Mucosa of rectum (tissue), 2 donors: ENCODE data around the gene EPHB2.
"Not testable (repeated sequence)": the region's sequence is repeated elsewhere in the genome, so short reads cannot be mapped to it uniquely, and the experiment has no call there.

Experiments
- H3K27ac ChIP-seq, 2 donors: one replicate each; pipeline ENCODE4 v1.7.0; 2013; ENCODE audit warnings: inconsistent platforms in 2 of 2, low read depth in 2 of 2, low read length in 2 of 2
- H3K27me3 ChIP-seq, 2 donors: one replicate each; pipeline ENCODE4 v1.7.0; 2013; ENCODE audit warnings: low read length in 2 of 2; ENCODE audit not compliant: control insufficient read depth in 2 of 2, insufficient read depth in 2 of 2
- H3K36me3 ChIP-seq, 2 donors: one replicate each; pipeline ENCODE4 v1.7.0; 2013; ENCODE audit warnings: low read length in 2 of 2; ENCODE audit not compliant: control insufficient read depth in 2 of 2, insufficient read depth in 2 of 2
- H3K4me1 ChIP-seq, 2 donors: one replicate each; pipeline ENCODE4 v1.7.0; 2013; ENCODE audit warnings: low read length in 2 of 2, mild to moderate bottlenecking in 1 of 2; ENCODE audit not compliant: control insufficient read depth in 2 of 2, insufficient read depth in 2 of 2
- H3K4me3 ChIP-seq, 2 donors: one replicate each; pipeline ENCODE4 v1.7.0; 2013; ENCODE audit warnings: low read length in 2 of 2
- H3K9ac ChIP-seq, 2 donors: one replicate each; pipeline ENCODE4 v1.7.0; 2013; ENCODE audit warnings: low read length in 2 of 2, low read depth in 1 of 2, mild to moderate bottlenecking in 1 of 2
- H3K9me3 ChIP-seq, 2 donors: one replicate each; pipeline ENCODE4 v1.7.0; 2013; ENCODE audit warnings: low read length in 2 of 2; ENCODE audit not compliant: control insufficient read depth in 2 of 2
- donor health status: healthy.
- donor health status: Normal muscosa, but diverticular disease.

Gene EPHB2

DNA sequence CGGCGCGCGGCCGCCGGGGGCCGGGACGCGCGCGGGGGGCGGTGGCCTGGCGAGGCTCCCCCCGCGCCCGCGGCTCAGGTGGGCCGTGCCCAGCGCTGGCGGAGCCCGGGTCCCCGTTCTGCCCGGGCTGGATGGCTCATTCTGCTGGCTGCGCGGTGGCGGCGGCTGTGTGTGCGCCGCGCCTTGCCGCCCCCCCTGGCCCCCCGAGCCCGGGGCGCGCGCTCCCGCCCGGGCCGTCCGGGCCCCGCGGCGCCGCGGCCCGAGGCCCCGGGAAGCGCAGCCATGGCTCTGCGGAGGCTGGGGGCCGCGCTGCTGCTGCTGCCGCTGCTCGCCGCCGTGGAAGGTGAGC lies at the start of gene EPHB2:
Gene EPHB2, plus strand, starts transcription at position 139 of the 349 bp plus-strand sequence. Its CDS starts 144 bp downstream, at position 283.
- peak within 1 kb of the TSS; percentile 63 to 72 for H3K27ac ChIP-seq
- peaks cover 0 to 3% of the 10 kb centered on the region in 2 donors for H3K36me3 ChIP-seq
- peak within 1 kb of the TSS; percentile 35 to 64 for H3K9ac ChIP-seq
- H3K4me3 ChIP-seq: peak within 1 kb of the TSS; percentile 65 to 70
- H3K9me3 ChIP-seq: no peaks in the 10 kb centered on the region
- peaks cover 27% of the 10 kb centered on the region in 2 donors for H3K4me1 ChIP-seq
- H3K27me3 ChIP-seq: peaks cover 0 to 4% of the 10 kb centered on the region in 2 donors

DNA sequence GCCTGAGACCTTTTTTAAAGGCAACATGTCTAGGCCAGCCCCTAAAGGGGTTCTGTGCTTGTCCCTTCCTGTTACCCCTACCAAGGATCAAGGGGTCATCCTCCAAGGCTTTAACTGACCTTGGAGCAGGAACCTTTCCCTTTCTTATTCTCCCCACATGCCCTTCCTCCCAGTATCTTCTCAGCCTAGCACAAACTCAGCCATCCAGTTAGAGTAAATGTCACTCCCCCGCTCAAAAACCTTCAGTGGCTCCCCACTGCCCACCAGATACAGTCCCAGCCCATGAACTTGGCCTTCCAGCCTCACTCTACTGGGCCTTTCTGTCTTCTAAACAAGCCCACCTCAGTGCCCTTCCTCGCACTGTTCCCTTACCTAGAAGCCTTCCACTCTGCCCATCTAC lies 48.8 kb upstream of the EPHB2 start:
- Histone ChIP-seq H3K27ac (no peak overlapping the region), H3K9me3 (no peaks in the 10 kb centered on the region), H3K36me3 (no peaks in the 10 kb centered on the region), H3K9ac (no peak overlapping the region), H3K4me3 (no peak overlapping the region), H3K27me3 (no peaks in the 10 kb centered on the region), H3K4me1 (no peaks in the 10 kb centered on the region)

DNA sequence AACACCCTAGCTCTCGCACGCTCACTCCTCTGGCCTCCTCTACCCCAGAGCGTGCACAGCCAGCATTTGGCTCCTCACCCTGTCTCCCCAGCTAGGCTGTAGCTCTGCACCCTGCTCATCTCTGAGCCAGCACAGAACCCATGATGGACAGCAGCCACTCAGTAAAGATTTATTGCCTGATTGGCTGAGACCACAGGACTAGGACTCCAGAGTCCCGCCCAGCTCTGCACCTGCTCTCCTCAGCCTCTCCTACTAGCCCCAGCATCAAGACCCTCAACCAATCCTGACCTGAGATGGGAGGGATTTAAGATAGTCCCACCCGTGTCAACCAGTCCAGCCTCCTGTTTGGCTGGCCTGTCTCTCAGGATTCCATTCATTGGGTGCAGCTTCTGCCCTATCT lies 48.3 kb upstream of the EPHB2 start:
- H3K4me1 ChIP-seq: no peaks in the 10 kb centered on the region
- no peak overlapping the region for H3K9ac ChIP-seq
- H3K9me3 ChIP-seq: no peaks in the 10 kb centered on the region
- no peak overlapping the region for H3K4me3 ChIP-seq
- no peak overlapping the region for H3K27ac ChIP-seq
- no peaks in the 10 kb centered on the region for H3K27me3 ChIP-seq
- no peaks in the 10 kb centered on the region for H3K36me3 ChIP-seq

DNA sequence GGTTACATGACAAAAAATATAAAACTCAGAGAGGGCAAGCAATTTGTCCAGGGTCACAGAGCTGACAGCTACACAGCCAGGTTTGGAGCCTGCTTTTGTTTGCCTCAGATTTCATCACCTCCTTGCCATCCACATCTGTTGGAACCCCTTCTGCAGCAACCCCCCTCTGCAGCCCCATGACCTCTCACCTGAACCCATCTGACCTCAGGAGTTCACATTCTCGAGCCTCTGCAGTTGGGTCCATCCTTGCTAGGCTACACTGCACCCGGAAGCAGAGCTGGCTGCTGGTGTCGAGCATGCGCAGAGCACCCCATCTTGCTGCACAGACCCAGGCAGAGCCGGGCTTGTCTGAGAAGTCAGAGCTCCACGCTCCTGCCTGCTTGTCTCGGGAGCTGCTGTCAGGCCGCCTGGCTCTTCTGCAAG lies 47.6 kb upstream of the EPHB2 start:
- no peak overlapping the region for H3K9ac ChIP-seq
- no peaks in the 10 kb centered on the region for H3K36me3 ChIP-seq
- no peaks in the 10 kb centered on the region for H3K9me3 ChIP-seq
- no peak overlapping the region for H3K4me3 ChIP-seq
- no peaks in the 10 kb centered on the region for H3K4me1 ChIP-seq
- peaks cover 0 to 3% of the 10 kb centered on the region in 2 donors for H3K27me3 ChIP-seq
- H3K27ac ChIP-seq: no peak overlapping the region

DNA sequence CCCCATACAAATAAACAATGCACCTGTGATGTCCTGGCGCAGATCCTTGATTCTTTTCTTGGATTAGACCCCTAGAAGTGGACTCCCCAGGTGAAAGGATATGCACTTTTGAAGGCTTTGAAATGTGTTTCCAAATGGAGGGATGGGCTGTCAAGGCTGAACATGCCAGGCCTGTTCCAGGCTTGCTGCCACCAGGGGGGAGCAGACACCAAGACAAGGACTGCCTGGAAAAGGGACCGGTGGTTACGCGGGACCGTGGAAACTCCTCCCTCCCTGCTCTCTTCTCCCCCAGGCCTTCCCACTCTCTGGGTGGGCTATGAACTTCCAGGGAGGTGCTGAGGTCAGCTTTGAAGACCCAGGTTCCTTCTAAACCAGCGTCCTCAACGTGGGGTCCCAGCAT lies 44.9 kb upstream of the EPHB2 start:
- Histone ChIP-seq H3K9me3 (no peaks in the 10 kb centered on the region), H3K27ac (no peak overlapping the region), H3K36me3 (no peaks in the 10 kb centered on the region), H3K4me3 (no peak overlapping the region), H3K4me1 (no peaks in the 10 kb centered on the region), H3K9ac (no peak overlapping the region), H3K27me3 (peaks cover 0 to 3% of the 10 kb centered on the region in 2 donors)

DNA sequence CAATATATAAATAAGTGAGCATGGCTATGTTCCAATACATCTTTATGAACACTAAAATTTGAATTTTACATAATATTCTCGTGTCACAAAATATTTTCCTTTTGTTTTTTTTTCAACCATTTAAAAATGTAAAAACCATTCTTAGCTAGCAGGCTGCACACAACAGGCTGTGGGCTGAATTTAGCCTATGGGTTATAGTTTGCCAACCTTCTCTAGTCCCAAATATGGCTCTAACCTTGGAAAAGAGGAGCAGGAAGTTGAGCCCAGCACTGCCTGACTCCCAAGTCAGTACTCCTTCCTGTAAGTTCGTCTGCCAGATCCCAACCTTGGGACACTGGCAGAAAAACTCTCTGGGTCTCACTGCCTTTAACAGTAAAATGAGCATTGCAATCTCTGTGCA lies 44.2 kb upstream of the EPHB2 start:
- Histone ChIP-seq H3K4me1 (no peaks in the 10 kb centered on the region), H3K36me3 (no peaks in the 10 kb centered on the region), H3K9ac (no peak overlapping the region), H3K27me3 (peaks cover 0 to 3% of the 10 kb centered on the region in 2 donors), H3K27ac (no peak overlapping the region), H3K9me3 (no peaks in the 10 kb centered on the region), H3K4me3 (no peak overlapping the region)

DNA sequence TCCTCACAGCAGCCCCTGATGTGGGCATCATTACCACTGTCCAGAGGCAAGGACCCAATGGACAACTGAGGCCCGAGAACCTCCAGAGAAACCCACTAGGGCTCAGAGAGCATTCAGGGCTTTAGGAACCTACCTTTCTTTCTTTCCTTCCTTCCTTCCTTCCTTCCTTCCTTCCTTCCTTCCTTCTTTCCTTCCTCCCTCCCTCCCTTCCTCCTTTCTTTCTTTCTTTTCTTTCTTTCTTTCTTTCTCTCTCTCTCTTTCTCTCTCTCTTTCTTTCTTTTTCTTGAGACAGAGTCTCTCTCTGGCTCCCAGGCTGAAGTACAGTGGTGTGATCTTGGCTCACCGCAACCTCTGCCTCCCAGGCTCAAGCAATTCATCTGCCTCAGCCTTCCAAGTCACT lies 41.8 kb upstream of the EPHB2 start:
- not testable (repeated sequence) for H3K36me3 ChIP-seq, H3K27me3 ChIP-seq, H3K9ac ChIP-seq, H3K4me1 ChIP-seq, H3K9me3 ChIP-seq, H3K27ac ChIP-seq, H3K4me3 ChIP-seq

DNA sequence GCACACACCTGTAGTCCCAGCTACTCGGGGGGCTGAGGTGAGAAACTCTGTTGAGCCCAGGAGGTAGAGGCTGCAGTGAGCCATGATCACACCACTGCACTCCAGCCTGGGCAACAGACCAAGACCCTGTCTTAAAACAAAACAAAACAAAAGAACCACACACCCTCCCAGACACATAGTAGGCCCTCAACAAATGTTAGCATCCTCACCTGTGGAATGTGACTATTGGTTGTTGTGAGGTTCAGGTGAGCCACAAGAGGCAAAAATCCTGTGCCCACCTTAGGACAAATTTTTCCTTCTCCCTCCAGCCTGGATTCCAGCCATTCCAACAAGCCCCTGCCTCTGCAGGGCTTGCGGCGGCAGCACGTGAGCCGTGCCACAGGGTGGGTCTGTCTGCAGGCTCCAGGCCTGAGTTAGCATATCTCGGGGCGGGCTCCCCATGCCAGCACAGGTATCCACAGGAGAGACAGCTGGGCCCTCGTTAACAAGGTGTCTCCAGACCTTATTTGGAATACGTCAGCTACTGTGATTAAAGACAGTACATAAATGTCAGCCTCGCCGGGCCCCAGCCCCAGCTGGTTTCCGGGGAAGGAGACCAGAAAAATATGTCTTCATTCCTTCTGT lies 40.2 kb upstream of the EPHB2 start:
- no peaks in the 10 kb centered on the region for H3K9me3 ChIP-seq

DNA sequence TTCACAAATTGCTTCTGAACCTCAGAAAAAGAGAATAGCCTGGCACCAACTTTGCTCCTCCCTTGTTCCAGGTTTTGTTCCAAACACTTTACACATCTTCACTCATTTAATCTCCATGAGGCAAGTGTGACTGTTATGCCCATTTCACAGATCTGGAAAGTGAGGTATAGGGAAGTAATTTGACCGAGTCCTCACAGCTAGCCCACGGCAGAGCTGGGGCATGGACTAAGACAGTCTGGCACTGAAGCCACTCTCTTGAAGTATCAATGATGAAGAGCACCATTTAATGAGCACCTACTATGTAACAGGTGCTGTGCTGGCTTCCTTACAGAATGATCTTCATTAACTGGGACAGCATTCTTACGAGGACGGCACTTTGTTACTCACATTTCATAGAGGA lies 38.6 kb upstream of the EPHB2 start:
- H3K9ac ChIP-seq: no peak overlapping the region
- H3K4me3 ChIP-seq: no peak overlapping the region
- H3K9me3 ChIP-seq: no peaks in the 10 kb centered on the region
- H3K4me1 ChIP-seq: peaks cover 7 to 8% of the 10 kb centered on the region in 2 donors
- H3K27me3 ChIP-seq: peaks cover 2 to 3% of the 10 kb centered on the region in 2 donors
- H3K27ac ChIP-seq: no peak overlapping the region
- no peaks in the 10 kb centered on the region for H3K36me3 ChIP-seq

More for the DNA sequence above, 40.2 kb upstream of the EPHB2 start:
- H3K36me3 ChIP-seq: no peaks in the 10 kb centered on the region
- no peaks in the 10 kb centered on the region for H3K4me1 ChIP-seq
- H3K4me3 ChIP-seq: no peak overlapping the region
- no peak overlapping the region for H3K27ac ChIP-seq
- peaks cover 2 to 3% of the 10 kb centered on the region in 2 donors for H3K27me3 ChIP-seq
- H3K9ac ChIP-seq: no peak overlapping the region

DNA sequence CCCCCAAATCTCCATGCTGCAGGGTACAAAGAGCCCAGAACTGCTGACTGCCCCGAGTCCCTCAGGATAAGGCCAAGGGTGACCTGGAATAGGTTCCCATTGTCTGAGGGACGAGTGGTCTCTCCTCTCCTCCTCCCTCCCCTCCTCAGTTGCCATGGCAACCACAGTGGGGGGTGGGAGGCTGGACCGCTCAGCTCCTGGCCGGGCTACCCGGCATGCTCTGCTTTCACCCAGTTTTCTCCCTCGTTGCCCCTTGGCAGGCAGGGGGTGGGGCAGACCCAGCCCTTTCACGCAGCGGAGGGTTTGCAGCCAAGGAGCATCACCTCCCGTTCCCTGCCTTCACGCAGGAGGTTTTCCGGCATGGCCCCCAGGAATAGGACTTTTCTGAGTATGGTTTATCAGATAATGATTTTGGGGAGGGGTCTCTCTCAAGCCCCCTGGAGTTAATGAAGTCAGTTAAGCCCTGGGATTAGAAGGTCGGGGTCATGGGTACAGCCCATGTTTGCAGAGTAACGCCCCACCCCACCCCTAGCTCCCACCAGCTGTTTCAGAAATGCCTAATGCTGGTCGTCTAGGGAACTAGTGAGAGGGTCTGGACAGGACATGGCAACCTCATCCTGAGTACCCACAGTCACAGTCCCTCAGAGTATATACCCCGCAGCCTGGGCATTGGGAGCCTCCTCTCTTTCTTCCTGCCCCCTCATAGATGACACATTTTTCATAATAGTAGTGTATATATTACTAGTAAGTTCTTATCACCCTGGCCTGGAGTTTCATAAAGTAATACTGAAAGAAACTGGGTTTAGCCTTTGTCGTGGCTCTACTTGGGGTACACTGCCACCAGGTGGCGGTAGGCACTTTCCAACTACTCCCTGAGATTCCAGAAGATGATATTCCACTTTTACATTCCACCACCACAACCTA lies 36.9 kb upstream of the EPHB2 start:
- no peaks in the 10 kb centered on the region for H3K9me3 ChIP-seq
- no peak overlapping the region for H3K27ac ChIP-seq
- no peak overlapping the region for H3K9ac ChIP-seq
- no peaks in the 10 kb centered on the region for H3K36me3 ChIP-seq
- H3K4me1 ChIP-seq: peaks cover 14 to 16% of the 10 kb centered on the region in 2 donors
- no peak overlapping the region for H3K4me3 ChIP-seq
- peaks cover 0 to 2% of the 10 kb centered on the region in 2 donors for H3K27me3 ChIP-seq
